Esophagus squamous epithelium (tissue), 4 donors: ENCODE results near the gene KLHL36.

Experiments
- CTCF ChIP-seq, 6 experiments: fragments of 450-650 bp in 4 of 6; fragments of 200-600 bp in 2 of 6; sonication (generic) in 2 of 6; IDR thresholded peaks; one replicate each; pipeline ENCODE4 v1.5.1; 2016 to 2019; ENCODE audit warnings: antibody characterized with exemption in 6 of 6, mild to moderate bottlenecking in 4 of 6, moderate library complexity in 4 of 6
- POLR2A ChIP-seq, 4 donors: fragments of 450-650 bp; IDR thresholded peaks; one replicate each; pipeline ENCODE4 v1.6.1; 2017; ENCODE audit warnings: antibody characterized with exemption in 4 of 4, mild to moderate bottlenecking in 4 of 4, moderate library complexity in 3 of 4

GRCh38 chr16:84686707-84687298 is 38.5 kb downstream of the KLHL36 start:
- no peak for TF ChIP-seq POLR2A (IDR thresholded peaks at IDR 0.05)
- no peak for TF ChIP-seq CTCF (IDR thresholded peaks at IDR 0.05)
